ENCODE results near the gene SNTG2.

Gene SNTG2

DNA sequence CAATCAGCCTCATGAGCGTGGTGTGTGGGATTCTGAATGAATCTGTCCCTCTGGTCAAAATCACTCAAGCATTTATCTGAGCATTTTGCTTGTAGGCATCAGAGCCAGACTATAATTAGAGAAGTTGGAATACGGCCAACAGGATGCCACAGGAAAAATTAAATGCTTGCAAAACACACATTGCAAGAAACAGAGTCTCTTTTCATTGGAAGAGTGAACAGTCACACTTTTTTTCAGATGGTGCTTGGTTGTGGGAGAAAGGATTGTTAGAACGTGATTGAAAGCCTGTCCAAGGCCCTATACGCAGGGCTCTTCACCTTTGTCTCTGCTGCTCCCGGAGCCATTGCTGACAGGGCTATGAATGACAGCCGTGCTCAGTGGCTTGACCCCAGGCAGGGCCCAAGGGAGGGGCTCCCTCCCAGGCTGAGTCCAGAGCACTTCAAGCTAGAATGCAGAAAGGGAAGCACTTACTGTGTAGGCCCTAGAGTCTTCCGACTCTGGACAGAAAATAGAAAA, 59.8 kb downstream of the SNTG2 start:
- peak; percentile 72 to 87 for DNase-seq

GRCh38 chr2:1011006-1011405, 60.4 kb downstream of the SNTG2 start:
- peak in 1 of 2 experiments; percentile 23 for DNase-seq

DNA sequence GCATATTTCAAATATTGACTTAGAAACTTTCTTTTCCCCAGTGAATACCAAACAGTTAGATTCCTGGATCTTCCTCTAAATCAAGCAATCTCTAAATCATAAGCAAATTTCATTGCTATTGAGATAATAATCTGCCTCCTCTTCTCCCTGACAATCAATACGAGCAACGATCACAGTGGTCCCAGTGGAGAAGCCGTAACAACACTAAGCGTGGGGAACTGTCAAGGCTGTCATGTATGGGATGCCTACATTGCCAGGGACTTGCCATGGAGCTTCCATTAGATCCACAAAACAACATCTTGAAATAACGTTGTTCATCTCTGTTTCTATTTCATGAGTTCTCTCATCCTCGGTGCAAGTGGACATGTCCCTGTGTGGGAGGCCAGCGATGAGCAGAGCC, 61.3 kb downstream of the SNTG2 start:
- DNase-seq, result no peak

DNA sequence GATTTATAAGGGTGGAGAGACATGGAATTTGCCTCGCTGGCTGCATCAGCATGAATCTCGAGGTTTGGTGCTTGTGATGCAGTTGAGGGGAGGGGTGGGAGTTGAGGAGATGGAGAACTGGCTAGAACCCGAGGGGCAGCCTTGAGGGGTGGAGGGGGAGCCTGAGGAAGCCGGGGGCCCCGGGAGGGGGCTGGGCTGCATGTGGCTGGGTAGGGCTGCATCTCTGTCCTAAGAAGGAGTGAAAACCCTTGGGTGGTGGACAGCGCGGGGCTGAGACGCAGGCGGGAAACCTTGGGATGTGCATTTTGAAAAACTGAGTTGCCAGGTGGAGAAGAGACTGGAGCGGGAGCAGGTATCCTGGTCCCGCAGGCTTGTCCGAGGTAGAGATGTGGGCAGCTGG, 64.2 kb downstream of the SNTG2 start:
- DNase-seq, result no peak

DNA sequence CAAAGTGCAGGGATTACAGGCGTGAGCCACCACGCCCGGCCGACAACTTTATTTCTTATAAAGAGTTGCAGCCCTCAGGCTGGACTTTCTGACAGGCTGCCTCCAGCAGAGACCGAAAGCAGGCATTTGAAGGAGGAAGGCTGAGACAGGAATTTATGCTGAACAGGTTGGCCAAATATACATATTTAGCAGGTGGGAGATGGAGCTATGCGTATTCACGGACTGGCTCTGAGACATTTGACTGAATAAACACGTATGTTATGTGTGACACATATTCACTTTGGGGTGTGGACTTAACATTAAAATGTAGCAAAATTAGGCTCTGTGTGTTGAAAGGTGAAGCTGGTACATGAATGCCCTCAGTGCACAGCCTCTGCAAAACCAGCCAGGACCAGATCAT, 65.9 kb downstream of the SNTG2 start:
- DNase-seq, result no peak

- no peak for DNase-seq
Measured at GRCh38 chr2:1017827-1018226, 67.2 kb downstream of the SNTG2 start.

GRCh38 chr2:1020206-1020605, 69.6 kb downstream of the SNTG2 start:
- no peak for DNase-seq

DNA sequence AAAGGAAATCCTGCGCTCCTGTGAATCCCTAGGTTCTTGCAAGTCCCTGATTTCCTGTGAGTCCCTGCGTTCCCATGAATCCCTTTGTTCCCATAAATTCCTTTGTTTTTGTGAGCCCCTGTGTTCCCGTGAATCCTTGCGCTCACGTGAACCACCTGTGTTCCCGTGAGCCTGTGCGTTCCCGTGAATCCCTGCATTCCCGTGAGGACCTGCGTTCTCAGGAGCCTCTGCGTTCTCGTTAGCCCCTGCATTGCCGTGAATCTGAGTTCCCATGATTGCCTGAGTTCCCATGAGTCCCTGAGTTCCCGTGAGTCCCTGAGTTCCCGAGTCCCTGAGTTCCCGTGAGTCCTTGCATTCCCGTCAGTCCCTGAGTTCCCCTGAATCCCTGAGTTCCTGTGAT, 71.5 kb downstream of the SNTG2 start:
- DNase-seq, result no peak

- peak in 1 of 2 experiments; percentile 47 for DNase-seq
Measured at GRCh38 chr2:1024981-1025380, 74.3 kb downstream of the SNTG2 start.

- no peak for DNase-seq
Measured at GRCh38 chr2:1026141-1026540, 75.5 kb downstream of the SNTG2 start.

DNA sequence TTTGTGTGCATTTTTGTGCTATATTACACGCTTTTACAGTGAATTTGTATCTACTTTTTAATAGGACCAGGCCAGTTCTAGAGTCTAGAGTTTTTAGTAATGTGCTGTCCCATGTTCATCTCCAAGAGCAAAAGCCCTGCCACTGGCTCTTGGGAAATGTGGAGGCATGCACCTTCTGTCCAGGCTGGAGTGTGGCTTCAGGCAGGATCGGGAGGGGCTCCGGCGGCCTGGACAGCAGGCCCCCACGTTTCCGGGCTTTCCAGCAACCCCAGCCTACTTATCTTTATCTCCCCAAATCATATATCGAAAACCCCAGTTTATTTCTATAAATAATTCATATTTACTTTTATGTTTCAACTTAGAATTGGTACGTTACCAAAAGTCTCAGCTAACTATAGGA, 78.2 kb downstream of the SNTG2 start:
- no peak for DNase-seq

DNA sequence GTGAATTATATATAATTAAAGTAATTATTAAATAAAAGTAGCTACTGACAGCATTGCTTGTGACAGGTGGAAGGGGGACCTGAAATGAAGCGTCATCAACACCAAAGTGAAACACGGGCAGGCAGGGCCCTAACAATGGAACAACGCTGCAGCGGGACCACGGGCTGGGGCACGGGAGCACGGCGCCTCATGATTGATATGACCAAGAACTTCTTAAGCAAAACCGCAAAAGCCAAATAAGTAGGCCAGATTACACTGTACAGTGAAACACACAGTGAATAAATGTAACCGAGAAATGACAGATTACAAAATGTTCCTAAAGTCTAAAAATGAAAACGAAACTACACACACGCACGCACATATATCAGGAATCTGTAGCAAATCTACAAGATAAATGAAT, 81.4 kb downstream of the SNTG2 start:
- DNase-seq, result no peak

DNA sequence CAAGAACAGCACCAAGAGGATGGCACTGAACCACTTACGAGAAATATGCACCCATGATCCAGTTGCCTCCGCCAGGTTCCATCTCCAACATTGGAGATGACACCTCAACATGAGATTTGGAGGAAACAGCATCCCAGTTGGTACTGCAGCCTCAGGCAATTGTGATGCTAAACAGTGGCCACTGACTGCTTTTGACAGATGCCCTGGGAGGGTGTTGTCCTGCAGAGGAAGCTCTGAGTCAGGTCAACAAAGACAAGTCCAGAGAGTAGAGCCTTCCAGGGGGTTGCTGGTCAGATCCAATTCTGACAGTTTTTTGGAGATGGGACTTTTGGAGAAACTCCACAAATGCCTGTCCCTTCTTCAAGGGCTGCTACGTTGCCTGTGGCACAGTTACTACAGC, 82.4 kb downstream of the SNTG2 start:
- no peak for DNase-seq

DNA sequence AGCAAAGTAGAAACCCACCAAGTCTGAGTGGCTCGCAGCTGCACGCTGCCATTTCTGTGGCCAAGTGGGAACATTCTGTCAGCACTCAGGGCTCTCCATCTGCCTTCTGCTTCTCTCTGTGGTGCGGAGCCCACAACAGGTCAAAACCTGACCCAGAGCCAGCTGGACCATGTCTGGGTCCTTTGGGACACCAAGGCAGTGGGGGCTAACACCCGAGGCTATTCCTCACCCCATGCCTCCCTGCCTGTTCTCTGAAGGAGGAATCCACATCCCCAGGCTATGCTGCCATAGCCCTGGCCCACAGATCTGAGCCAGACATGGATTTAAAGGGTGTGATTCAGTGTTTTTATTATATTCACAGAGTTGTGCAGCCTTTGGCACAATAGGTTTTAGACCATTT, 86.4 kb downstream of the SNTG2 start:
- DNase-seq, result peak in 1 of 2 experiments; percentile 36

DNA sequence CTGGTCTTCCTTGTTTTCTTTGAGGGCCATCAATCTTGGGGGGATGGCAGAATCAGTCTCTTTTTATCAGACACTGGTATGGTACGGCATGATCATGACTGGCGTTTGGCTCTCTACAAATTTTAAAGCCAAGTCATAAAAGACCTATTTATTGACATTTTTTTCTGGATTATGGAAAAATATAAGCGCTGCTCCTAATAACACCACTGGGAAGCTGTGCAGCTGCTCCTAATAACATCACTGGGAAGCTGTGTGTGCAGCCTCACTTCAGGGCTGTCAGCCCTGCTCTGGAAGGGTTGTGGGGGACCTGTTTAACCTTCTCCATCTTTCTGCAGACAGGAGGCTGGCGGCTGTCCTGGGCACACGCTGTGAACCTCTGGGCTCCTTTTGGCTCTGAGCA, 88.9 kb downstream of the SNTG2 start:
- no peak for DNase-seq

GRCh38 chr2:1041012-1041805, 90.6 kb downstream of the SNTG2 start:
- no peak for DNase-seq

DNA sequence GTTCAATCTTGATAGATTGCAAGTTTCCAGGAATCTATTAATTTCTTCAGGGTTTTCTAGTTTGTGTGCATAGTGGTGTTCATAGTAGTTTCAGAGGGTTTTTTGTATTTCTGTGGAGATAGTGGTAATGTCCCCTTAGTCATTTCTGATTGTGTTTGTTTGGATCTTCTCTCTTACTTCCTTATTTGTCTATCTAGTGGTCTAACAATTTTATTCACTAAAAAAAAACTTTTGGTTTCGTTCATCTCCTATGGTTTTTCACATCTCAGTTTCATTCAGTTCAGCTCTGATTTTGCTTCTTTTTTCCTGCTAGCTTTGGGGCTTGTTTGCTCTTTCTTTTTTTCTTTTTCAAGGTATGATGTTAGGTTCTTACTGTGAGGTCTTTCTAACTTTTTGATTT, 94.5 kb downstream of the SNTG2 start:
- DNase-seq, result no peak

- no peak for DNase-seq
Measured at GRCh38 chr2:1046067-1046466, 95.4 kb downstream of the SNTG2 start.

GRCh38 chr2:1047485-1047884, 96.8 kb downstream of the SNTG2 start:
- DNase-seq, result no peak

- no peak for DNase-seq
Measured at GRCh38 chr2:1049691-1050090, 99.0 kb downstream of the SNTG2 start.

DNA sequence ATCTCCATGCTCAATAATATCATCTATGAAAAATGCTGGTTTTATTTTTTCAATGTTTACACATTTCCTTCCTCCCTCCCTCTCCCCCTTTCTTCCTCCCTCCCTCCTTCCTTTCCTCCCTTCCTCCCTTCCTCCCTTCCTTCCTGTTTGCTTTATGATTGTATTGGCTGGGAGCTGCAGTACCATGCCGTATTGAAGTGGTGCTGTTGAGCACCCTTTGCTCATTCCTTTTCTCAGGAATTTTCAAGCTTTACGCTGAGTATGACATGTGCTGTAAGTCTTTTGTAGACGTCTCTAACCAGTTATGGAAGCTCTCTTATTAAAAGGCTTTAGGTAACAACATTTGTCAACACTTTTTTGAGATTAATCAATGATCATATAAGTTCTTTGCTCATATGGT, 100.4 kb downstream of the SNTG2 start:
- no peak for DNase-seq

- no peak for DNase-seq
Measured at GRCh38 chr2:1052771-1053191, 102.1 kb downstream of the SNTG2 start.

DNA sequence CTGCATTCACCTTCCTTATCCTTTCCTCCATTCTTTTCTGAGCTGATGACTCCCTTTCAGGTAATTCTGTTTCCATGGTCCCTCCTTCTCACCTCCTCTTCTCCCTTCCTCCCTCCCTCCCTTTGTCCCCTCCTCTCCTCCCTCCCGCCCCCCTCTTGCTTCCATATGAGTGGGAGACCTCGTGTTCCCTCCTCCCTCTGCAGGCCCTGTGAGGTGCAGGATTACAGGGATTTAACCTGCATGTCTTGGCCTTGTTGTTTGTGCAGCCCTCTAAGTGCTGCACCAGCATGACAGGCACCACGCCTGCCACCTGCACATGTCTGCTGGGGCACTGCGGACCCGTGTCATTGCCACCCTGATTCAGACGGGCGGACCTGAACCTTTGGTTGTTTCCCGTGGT, 103.1 kb downstream of the SNTG2 start:
- DNase-seq, result peak; percentile 30 to 57

- no peak for DNase-seq
Measured at GRCh38 chr2:1054399-1054798, 103.8 kb downstream of the SNTG2 start.

GRCh38 chr2:1055014-1055595, 104.5 kb downstream of the SNTG2 start:
- DNase-seq, result no peak
